Measurements from ENCODE around the gene RMND1.

GRCh38 chr6:151437401-151437800 is 14.5 kb downstream of the RMND1 start:
- TF ChIP-seq CTCF (IDR thresholded peaks at IDR 0.05; ENCODE audit: insufficient read depth, low read length): no peak
- TF ChIP-seq REST (IDR thresholded peaks at IDR 0.05; ENCODE audit: insufficient replicate concordance, low read depth): no peak
